Prostate gland (tissue), 2 donors: ENCODE data around the gene NR6A1. TPM values are rescaled to one million over a fixed set of nuclear protein-coding genes. Genes with fewer than 3 reads are reported as not detected.

Experiments
- DNase-seq: peaks from one replicate; pipeline ENCODE4 v3.0.0-alpha.2; 2019; ENCODE audit warnings: low spot score
- H3K27ac ChIP-seq, 2 donors: fragments of 200-600 bp; sonication (generic); 2 replicates each; pipeline ENCODE4 v1.5.1; 2017 to 2019
- H3K27me3 ChIP-seq: fragments of 200-600 bp; sonication (generic); replicated peaks from 2 replicates; pipeline ENCODE4 v1.5.1; 2019; ENCODE audit not compliant: insufficient read depth
- H3K36me3 ChIP-seq, 2 donors: fragments of 200-600 bp; sonication (generic); 1 replicate in 1 of 2; 2 replicates in 1 of 2; pipeline versions ENCODE4 v1.5.1 to v1.8.1; 2017 to 2019
- H3K4me1 ChIP-seq: fragments of 200-600 bp; sonication (generic); replicated peaks from 2 replicates; pipeline ENCODE4 v1.5.1; 2019
- H3K4me3 ChIP-seq, 2 donors: fragments of 200-600 bp; sonication (generic); 2 replicates each; pipeline ENCODE4 v1.5.1; 2017 to 2019
- H3K9me3 ChIP-seq: fragments of 200-600 bp; sonication (generic); 2 replicates; pipeline ENCODE4 v1.5.1; 2017
- CTCF ChIP-seq, 4 experiments: fragments of 200-600 bp in 2 of 4; fragments of 450-650 bp in 2 of 4; sonication (generic) in 2 of 4; IDR thresholded peaks; 1 replicate in 3 of 4; 2 replicates in 1 of 4; pipeline ENCODE4 v1.5.1; 2016 to 2019; ENCODE audit warnings: antibody characterized with exemption in 4 of 4, mild to moderate bottlenecking in 2 of 4, moderate library complexity in 2 of 4
- POLR2A ChIP-seq: fragments of 450-650 bp; IDR thresholded peaks from one replicate; pipeline ENCODE4 v1.6.1; 2016; ENCODE audit warnings: antibody characterized with exemption, mild to moderate bottlenecking
- POLR2AphosphoS5 ChIP-seq: sonication (generic); formaldehyde crosslinking; IDR thresholded peaks from one replicate; pipeline ENCODE4 v1.6.1; 2017; ENCODE audit warnings: antibody characterized with exemption
- WGBS: methylation state at CpG from one replicate; pipeline ENCODE4 v1.1.5; 2018; 5-methylcytosine and 5-hydroxymethylcytosine counted together
- intact Hi-C: fragments of 100-400 bp; cut with DNase I; formaldehyde crosslinking; loops from one replicate; pipeline ENCODE4 v1.14.2; 2022
- total RNA-seq, 2 donors: library from RNA; depleted of rRNA; stranded (reverse); fragments of >200 nt; gene quantifications; one replicate each; pipeline ENCODE4 v1.1.0, GENCODE V29; 2016

The NR6A1 gene
- total RNA-seq, 2 donors from 2014 or later = 1.3 to 53.7 TPM

- intact Hi-C loops = no loop called here
- no peak overlapping the region for H3K4me3 ChIP-seq
- no peaks in the 10 kb centered on the region for H3K27me3 ChIP-seq
- no peaks in the 10 kb centered on the region for H3K9me3 ChIP-seq
- 89% methylated on average over 6 of the region's 6 CpGs for WGBS
- no peaks in the 10 kb centered on the region for H3K36me3 ChIP-seq
- H3K27ac ChIP-seq = no peak overlapping the region
- no peaks in the 10 kb centered on the region for H3K4me1 ChIP-seq
- TF ChIP-seq POLR2A (no peak), POLR2AphosphoS5 (no peak)
- no peak for DNase-seq
Measured at GRCh38 chr9:124511426-124511840, 259.7 kb downstream of the NR6A1 start.

GRCh38 chr9:124510650-124511425 lies 260.3 kb downstream of the NR6A1 start:
- Histone ChIP-seq H3K27me3 (no peaks in the 10 kb centered on the region), H3K4me1 (no peaks in the 10 kb centered on the region), H3K27ac (no peak overlapping the region), H3K36me3 (no peaks in the 10 kb centered on the region), H3K9me3 (no peaks in the 10 kb centered on the region), H3K4me3 (no peak overlapping the region)
- WGBS = 77% methylated on average over 9 of the region's 9 CpGs
- intact Hi-C loops = no loop called here
- no peak for DNase-seq
- TF ChIP-seq POLR2AphosphoS5 = no peak
- TF ChIP-seq POLR2A = no peak
- TF ChIP-seq CTCF (IDR thresholded peaks at IDR 0.05) = no peak

GRCh38 chr9:124507880-124508423 lies 263.2 kb downstream of the NR6A1 start:
- no peak overlapping the region for H3K27ac ChIP-seq
- peaks cover 15% of the 10 kb centered on the region for H3K27me3 ChIP-seq

GRCh38 chr9:124506931-124507879 lies 263.9 kb downstream of the NR6A1 start, which contains the start of gene NR5A1:
Gene NR5A1, minus strand, starts transcription at chr9:124507399. Its CDS starts 4,004 bp downstream, at chr9:124503395.
- H3K4me3 ChIP-seq = no peak within 1 kb of the TSS
- TF ChIP-seq CTCF (IDR thresholded peaks at IDR 0.05) (no peak), POLR2AphosphoS5 (no peak), POLR2A (no peak)
- no peaks in the 10 kb centered on the region for H3K9me3 ChIP-seq
- H3K36me3 ChIP-seq = no peaks in the 10 kb centered on the region
- WGBS = 91% methylated on average over 34 of the region's 34 CpGs
- peaks cover 19% of the 10 kb centered on the region for H3K27me3 ChIP-seq
- no peak within 1 kb of the TSS for H3K27ac ChIP-seq
- DNase-seq = no peak
- no peaks in the 10 kb centered on the region for H3K4me1 ChIP-seq
- intact Hi-C loops = no loop called here

More at GRCh38 chr9:124507880-124508423, 263.2 kb downstream of the NR6A1 start:
- no peaks in the 10 kb centered on the region for H3K4me1 ChIP-seq
- no peaks in the 10 kb centered on the region for H3K9me3 ChIP-seq
- H3K4me3 ChIP-seq = no peak overlapping the region
- DNase-seq = no peak
- no peaks in the 10 kb centered on the region for H3K36me3 ChIP-seq
- 93% methylated on average over 11 of the region's 11 CpGs for WGBS
- intact Hi-C loops = no loop called here
- TF ChIP-seq CTCF (IDR thresholded peaks at IDR 0.05) (no peak), POLR2AphosphoS5 (no peak), POLR2A (no peak)

- TF ChIP-seq CTCF (IDR thresholded peaks at IDR 0.05) (no peak), POLR2AphosphoS5 (no peak), POLR2A (no peak)
- intact Hi-C loops = no loop called here
- WGBS = 91% methylated on average over 8 of the region's 8 CpGs
- Histone ChIP-seq H3K27me3 (peaks cover 19% of the 10 kb centered on the region), H3K27ac (no peak overlapping the region), H3K4me3 (no peak overlapping the region), H3K9me3 (no peaks in the 10 kb centered on the region), H3K36me3 (no peaks in the 10 kb centered on the region), H3K4me1 (no peaks in the 10 kb centered on the region)
- DNase-seq = no peak
Measured at GRCh38 chr9:124506433-124506832, 264.7 kb downstream of the NR6A1 start.
